Panc1 (cell line): ENCODE results near the gene TBKBP1. TPM values are rescaled to one million over a fixed set of nuclear protein-coding genes. Genes with fewer than 3 reads are reported as not detected.

Source experiments
- ATAC-seq: fragments of 200-7000 bp; cut with Tn5 transposase; 2 replicates; pipeline ENCODE4 v1.9.1; 2020; ENCODE audit warnings: mild to moderate bottlenecking, moderate library complexity
- BruUV-seq: library from RNA; stranded (reverse); fragments of 400-500 nt; replicated peaks from 2 replicates; lab custom pipeline; 2021; lab: Mats Ljungman, UMichigan
- CTCF ChIA-PET: fragments of 300-600 bp; sonication (Branson Sonifier 250); formaldehyde crosslinking; loops from one replicate; lab custom pipeline; 2022; ENCODE audit warnings: antibody characterized with exemption; lab: Charles Lee
- POLR2A ChIA-PET: fragments of 300-600 bp; sonication (Branson Sonifier 250); formaldehyde crosslinking; loops from one replicate; lab custom pipeline; 2022; ENCODE audit warnings: antibody characterized with exemption; lab: Charles Lee
- DNase-seq: peaks from one replicate; pipeline ENCODE4 v3.0.0-alpha.2; 2010; ENCODE audit warnings: low read depth, low spot score
- H3K27ac ChIP-seq: 2 replicates; pipeline ENCODE4 v1.5.1; 2011; ENCODE audit warnings: mild to moderate bottlenecking, low read length, inconsistent platforms
- H3K27me3 ChIP-seq: fragments of 200-500 bp; sonication (Bioruptor generic); 2 replicates; pipeline ENCODE4 v1.6.0; 2014; ENCODE audit warnings: low read length, inconsistent platforms; ENCODE audit not compliant: control insufficient read depth, insufficient read depth
- H3K36me3 ChIP-seq: fragments of 200-500 bp; sonication (Bioruptor generic); 2 replicates; pipeline ENCODE4 v1.5.1; 2014; ENCODE audit warnings: inconsistent platforms, mild to moderate bottlenecking, low read length, moderate library complexity; ENCODE audit not compliant: control insufficient read depth, insufficient read depth
- H3K4me1 ChIP-seq: 2 replicates; pipeline ENCODE4 v1.5.1; 2011; ENCODE audit warnings: inconsistent platforms, mild to moderate bottlenecking, low read length, moderate library complexity; ENCODE audit not compliant: control insufficient read depth, insufficient read depth
- H3K4me3 ChIP-seq, 2 experiments: 2 replicates each; pipeline ENCODE4 v1.5.1; 2011 to 2012; ENCODE audit warnings: low read depth in 2 of 2, low read length in 2 of 2, mild to moderate bottlenecking in 2 of 2, inconsistent platforms in 1 of 2, moderate library complexity in 1 of 2
- H3K9me3 ChIP-seq: fragments of 200-500 bp; sonication (Bioruptor generic); 2 replicates; pipeline ENCODE4 v1.5.1; 2014; ENCODE audit warnings: low read depth, mild to moderate bottlenecking, inconsistent platforms, low read length, moderate library complexity; ENCODE audit not compliant: control insufficient read depth, insufficient read depth
- CTCF ChIP-seq: fragments of 450-650 bp; IDR thresholded peaks from 2 replicates; pipeline ENCODE4 v1.5.1; 2017; ENCODE audit warnings: mild to moderate bottlenecking
- POLR2AphosphoS5 ChIP-seq: IDR thresholded peaks from 2 replicates; pipeline ENCODE4 v1.6.1; 2012; ENCODE audit warnings: mild to moderate bottlenecking, low read depth, low read length, moderate library complexity
- SIN3A ChIP-seq: IDR thresholded peaks from 2 replicates; pipeline ENCODE4 v1.6.1; 2012; ENCODE audit warnings: low read depth, mild to moderate bottlenecking, low read length, moderate library complexity, borderline replicate concordance; ENCODE audit not compliant: insufficient read depth
- TCF7L2 ChIP-seq: IDR thresholded peaks from 2 replicates; pipeline ENCODE4 v1.6.1; 2011; ENCODE audit warnings: mild to moderate bottlenecking, low read depth, low read length, inconsistent platforms
- in situ Hi-C: cut with HindIII; loops from 2 replicates; pipeline ENCODE4 v1.10.0; 2016; ENCODE audit warnings: low sequenced_read_pairs, low pct_unique_long_range_greater_than_20kb
- intact Hi-C: fragments of 100-400 bp; cut with micrococcal nuclease; formaldehyde crosslinking; loops from one replicate; pipeline ENCODE4 v1.10.0; 2022; ENCODE audit not compliant: unreplicated experiment
- total RNA-seq: library from RNA; stranded (reverse); gene quantifications from one replicate; pipeline ENCODE4 v1.2.1, GENCODE V29; 2021; ENCODE audit not compliant: unreplicated experiment
- TF ChIP-seq, protein P1 (sequence below), 2 experiments: IDR thresholded peaks; 2 replicates each; pipeline ENCODE4 v1.6.1; 2011 to 2012; ENCODE audit warnings: low read depth in 2 of 2, control low read depth in 1 of 2, low read length in 1 of 2, mild to moderate bottlenecking in 1 of 2, moderate library complexity in 1 of 2; ENCODE audit not compliant: insufficient read depth in 1 of 2

The TBKBP1 gene
- total RNA-seq, 1 experiment from 2014 or later: 12.0 TPM

GRCh38 chr17:47731396-47731795 lies 37.4 kb downstream of the TBKBP1 start:
- DNase-seq (no peak), ATAC-seq (no peak)
- Histone ChIP-seq H3K4me3 (no peak overlapping the region), H3K9me3 (no peaks in the 10 kb centered on the region), H3K27ac (no peak overlapping the region), H3K36me3 (no peaks in the 10 kb centered on the region), H3K27me3 (peaks cover 12% of the 10 kb centered on the region; the same call in 1 of the 2 replicates), H3K4me1 (no peaks in the 10 kb centered on the region)
- in situ Hi-C loops (no loop called here), intact Hi-C loops (no loop called here)
- ChIA-PET CTCF (no interaction called here), POLR2A (interaction anchor here (0.5 kb wide), 3 partner anchors 33 to 89 kb away, joined by 3 to 7 read pairs (median 4); no protein-coding TSS in a partner anchor)
- TF ChIP-seq SIN3A (no peak), TCF7L2 (no peak), POLR2AphosphoS5 (no peak), CTCF (no peak)
- TF ChIP-seq, protein P1, sequence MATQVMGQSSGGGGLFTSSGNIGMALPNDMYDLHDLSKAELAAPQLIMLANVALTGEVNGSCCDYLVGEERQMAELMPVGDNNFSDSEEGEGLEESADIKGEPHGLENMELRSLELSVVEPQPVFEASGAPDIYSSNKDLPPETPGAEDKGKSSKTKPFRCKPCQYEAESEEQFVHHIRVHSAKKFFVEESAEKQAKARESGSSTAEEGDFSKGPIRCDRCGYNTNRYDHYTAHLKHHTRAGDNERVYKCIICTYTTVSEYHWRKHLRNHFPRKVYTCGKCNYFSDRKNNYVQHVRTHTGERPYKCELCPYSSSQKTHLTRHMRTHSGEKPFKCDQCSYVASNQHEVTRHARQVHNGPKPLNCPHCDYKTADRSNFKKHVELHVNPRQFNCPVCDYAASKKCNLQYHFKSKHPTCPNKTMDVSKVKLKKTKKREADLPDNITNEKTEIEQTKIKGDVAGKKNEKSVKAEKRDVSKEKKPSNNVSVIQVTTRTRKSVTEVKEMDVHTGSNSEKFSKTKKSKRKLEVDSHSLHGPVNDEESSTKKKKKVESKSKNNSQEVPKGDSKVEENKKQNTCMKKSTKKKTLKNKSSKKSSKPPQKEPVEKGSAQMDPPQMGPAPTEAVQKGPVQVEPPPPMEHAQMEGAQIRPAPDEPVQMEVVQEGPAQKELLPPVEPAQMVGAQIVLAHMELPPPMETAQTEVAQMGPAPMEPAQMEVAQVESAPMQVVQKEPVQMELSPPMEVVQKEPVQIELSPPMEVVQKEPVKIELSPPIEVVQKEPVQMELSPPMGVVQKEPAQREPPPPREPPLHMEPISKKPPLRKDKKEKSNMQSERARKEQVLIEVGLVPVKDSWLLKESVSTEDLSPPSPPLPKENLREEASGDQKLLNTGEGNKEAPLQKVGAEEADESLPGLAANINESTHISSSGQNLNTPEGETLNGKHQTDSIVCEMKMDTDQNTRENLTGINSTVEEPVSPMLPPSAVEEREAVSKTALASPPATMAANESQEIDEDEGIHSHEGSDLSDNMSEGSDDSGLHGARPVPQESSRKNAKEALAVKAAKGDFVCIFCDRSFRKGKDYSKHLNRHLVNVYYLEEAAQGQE (IDR thresholded peaks at IDR 0.05; ENCODE audit: insufficient read depth in 1 of 2, low read depth in 2 of 2, low read length in 1 of 2): no peak
- BruUV-seq: no TSS peak

DNA sequence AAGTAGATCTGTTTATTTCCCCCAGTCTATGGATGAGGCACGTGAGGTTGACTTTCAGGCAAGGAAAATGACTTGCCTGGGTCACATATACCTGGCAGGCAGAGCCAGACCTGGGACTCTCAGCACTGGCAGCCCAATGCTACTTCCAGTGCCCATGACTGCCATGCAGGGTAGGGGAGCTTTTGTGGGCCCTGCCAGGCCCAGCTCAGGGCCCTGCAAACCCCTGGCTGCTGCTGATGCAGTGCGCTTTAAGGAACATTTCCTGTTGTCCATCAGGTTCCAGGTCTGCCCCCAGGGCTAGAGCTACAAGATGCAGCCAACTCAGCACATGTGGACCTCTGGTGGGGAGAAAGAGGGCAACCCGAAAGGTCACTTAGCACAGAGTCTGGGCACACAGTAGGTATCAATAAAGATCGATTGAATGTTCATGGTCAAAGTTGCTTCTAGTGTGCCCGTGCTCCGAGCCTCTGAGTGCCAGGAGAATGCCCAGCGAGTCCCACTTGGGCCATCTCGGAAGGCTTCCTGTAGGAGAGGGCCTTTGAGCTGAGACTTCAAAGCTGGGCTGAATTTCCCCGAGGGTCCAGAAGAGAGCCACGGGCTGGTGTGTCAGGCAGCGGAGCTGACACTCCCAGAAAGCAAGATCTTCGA lies 38.6 kb downstream of the TBKBP1 start:
- ATAC-seq (no peak; the same call in 1 of the 2 replicates), DNase-seq (no peak)
- Histone ChIP-seq H3K27ac (no peak overlapping the region), H3K9me3 (no peaks in the 10 kb centered on the region), H3K27me3 (peaks cover 12% of the 10 kb centered on the region; the same call in 1 of the 2 replicates), H3K36me3 (no peaks in the 10 kb centered on the region), H3K4me3 (peak overlapping the region in 1 of 2 experiments; percentile 32; a peak in 2 of 4 replicates), H3K4me1 (no peaks in the 10 kb centered on the region)
- no TSS peak for BruUV-seq
- in situ Hi-C loops (no loop called here), intact Hi-C loops (no loop called here)
- ChIA-PET POLR2A (interaction anchor here (0.6 kb wide), 1 partner anchor 47 kb away, joined by 8 read pairs; no protein-coding TSS in a partner anchor), CTCF (no interaction called here)
- TF ChIP-seq POLR2AphosphoS5 (no peak), CTCF (no peak)
- TF ChIP-seq, protein P1 (IDR thresholded peaks at IDR 0.05; ENCODE audit: insufficient read depth in 1 of 2, low read depth in 2 of 2, low read length in 1 of 2): no peak
